Stimulated activated naive CD8-positive, alpha-beta T cell treated with anti-CD3 and anti-CD28 coated beads, Interleukin-15, amount 100 ng/mL, for 72 hours (primary cell): ENCODE data around the gene FCRL3.

ENCODE experiments used
- ATAC-seq: fragments of 150-1000 bp; cut with Tn5 transposase; 2 replicates; pipeline ENCODE4 v1.10.0; 2021; ENCODE audit warnings: mild to moderate bottlenecking, moderate library complexity
- DNase-seq, 2 donors: peaks; one replicate each; pipeline ENCODE4 v3.0.0; 2021 to 2022
- H3K27ac Mint-ChIP-seq, 2 donors: one replicate each; pipeline ENCODE4 v1.8.0; 2022; ENCODE audit warnings: mild to moderate bottlenecking in 2 of 2, mixed read lengths in 2 of 2, moderate library complexity in 2 of 2
- H3K27me3 Mint-ChIP-seq: one replicate; pipeline ENCODE4 v1.8.0; 2022; ENCODE audit warnings: mixed read lengths
- H3K4me1 Mint-ChIP-seq: one replicate; pipeline ENCODE4 v1.8.0; 2022; ENCODE audit warnings: mild to moderate bottlenecking, mixed read lengths
- H3K4me3 Mint-ChIP-seq, 2 donors: one replicate each; pipeline ENCODE4 v1.8.0; 2022; ENCODE audit warnings: mild to moderate bottlenecking in 2 of 2, mixed read lengths in 2 of 2, moderate library complexity in 1 of 2
- H3K9me3 Mint-ChIP-seq, 2 donors: one replicate each; pipeline ENCODE4 v1.8.0; 2022; ENCODE audit warnings: mixed read lengths in 2 of 2

FCRL3 gene

DNA sequence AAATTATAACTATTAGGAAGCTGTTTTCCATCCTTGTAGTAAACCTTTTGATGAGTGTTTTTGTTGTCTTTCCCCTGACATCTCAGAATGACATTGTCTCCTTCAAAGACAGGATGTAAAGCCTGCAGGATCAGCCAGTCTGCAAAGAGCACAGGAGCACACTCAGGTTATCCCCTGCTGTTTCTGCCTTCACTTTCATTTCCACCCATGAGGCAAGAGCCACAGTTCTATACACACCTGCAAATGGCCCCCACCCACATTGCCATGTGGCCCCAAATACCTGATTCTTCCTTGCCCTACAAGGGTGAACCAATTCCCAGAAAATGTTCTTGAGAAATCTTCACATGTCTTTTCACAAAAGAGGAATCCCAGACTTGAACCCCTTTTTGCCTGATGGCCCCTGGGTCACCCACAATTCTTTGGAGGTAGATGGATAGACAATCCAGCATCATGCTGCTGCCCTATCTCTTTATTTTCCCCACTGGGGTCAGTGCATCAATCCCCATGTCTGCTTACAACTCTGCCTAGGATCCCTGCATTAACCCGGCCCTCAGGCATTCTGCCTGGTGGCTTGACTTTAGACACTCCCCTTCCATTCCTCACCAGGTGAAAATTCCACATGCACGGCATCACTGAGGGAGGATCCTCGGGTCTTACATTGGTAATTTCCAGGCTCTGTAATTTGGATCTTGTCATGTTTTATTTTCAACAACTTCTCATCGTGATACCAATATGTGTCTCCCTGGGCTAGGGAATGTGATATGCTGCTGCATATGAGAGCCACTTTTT, 2.6 kb downstream of the FCRL3 start:
- Mint-ChIP-seq H3K27me3 (peaks cover 8% of the 10 kb centered on the region), H3K4me1 (no peaks in the 10 kb centered on the region), H3K27ac (peak overlapping the region in 1 of 2 donors; percentile 38), H3K4me3 (no peak overlapping the region), H3K9me3 (no peaks in the 10 kb centered on the region)
- ATAC-seq: no peak
- DNase-seq: no peak

GRCh38 chr1:157696966-157697628, 3.5 kb downstream of the FCRL3 start:
- Mint-ChIP-seq H3K4me3 (no peak overlapping the region), H3K9me3 (no peaks in the 10 kb centered on the region), H3K27ac (peak overlapping the region in 1 of 2 donors; percentile 16), H3K4me1 (no peaks in the 10 kb centered on the region), H3K27me3 (peaks cover 8% of the 10 kb centered on the region)
- DNase-seq: no peak
- no peak for ATAC-seq

DNA sequence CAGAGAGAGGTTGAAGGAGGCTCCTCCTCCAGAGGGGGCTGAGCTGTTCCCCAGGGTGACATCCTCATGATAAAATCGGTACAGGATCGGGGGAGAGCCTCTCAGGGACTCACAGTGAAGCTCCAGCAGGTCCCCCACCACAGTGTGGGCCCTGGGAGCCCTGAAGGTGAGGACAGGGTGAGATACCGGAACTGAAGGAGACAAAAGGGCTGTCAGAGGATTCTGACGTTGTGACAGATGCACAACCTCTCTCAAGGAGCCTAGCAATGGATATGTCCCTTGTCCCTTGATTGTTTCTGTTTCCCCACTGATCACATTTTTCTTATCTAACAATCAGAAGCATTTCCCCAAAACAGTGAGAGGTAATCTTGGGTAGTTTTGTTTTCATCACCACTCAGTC, 5.2 kb downstream of the FCRL3 start:
- Mint-ChIP-seq H3K9me3 (no peaks in the 10 kb centered on the region), H3K27ac (no peak overlapping the region), H3K4me1 (no peaks in the 10 kb centered on the region), H3K27me3 (peaks cover 8% of the 10 kb centered on the region), H3K4me3 (no peak overlapping the region)
- ATAC-seq (no peak), DNase-seq (no peak)

GRCh38 chr1:157691285-157691920, 9.2 kb downstream of the FCRL3 start:
- ATAC-seq: no peak
- no peaks in the 10 kb centered on the region for H3K4me1 Mint-ChIP-seq
- no peak for DNase-seq
- H3K9me3 Mint-ChIP-seq: no peaks in the 10 kb centered on the region
- H3K4me3 Mint-ChIP-seq: no peak overlapping the region
- H3K27ac Mint-ChIP-seq: no peak overlapping the region
- no peaks in the 10 kb centered on the region for H3K27me3 Mint-ChIP-seq

DNA sequence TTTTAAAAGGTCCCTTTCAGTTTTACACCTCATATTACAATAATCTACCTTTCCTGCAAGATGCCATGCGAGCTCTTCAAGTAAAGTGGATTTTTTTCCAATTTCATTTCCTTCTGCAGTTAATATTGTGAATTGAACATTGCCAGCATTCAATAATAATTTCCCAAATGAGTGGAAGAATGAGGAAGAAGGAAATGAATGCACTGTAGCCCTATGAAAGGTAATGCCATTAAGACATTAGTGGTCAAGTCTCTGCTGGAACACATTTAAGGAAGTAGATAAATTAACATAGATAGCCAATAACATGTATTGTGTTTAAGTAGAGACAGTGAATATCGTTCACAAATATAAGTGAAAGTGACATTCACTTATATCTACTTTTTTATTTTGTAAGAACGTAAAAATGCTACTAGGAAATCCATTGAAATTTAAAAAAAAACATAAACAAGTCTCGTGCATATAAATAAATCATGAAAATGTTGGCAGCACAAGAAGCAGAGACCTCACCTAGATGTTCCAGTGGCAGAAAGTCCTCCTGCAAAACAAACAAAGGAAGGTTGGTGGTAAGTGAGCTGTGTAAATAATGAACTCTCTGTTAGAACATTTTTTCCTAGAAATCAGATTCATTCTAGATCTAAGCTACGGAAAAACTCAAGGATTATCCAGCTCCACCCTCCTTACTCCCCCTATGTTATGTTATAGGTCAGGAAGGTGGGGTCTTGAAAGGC, 17.7 kb downstream of the FCRL3 start:
- H3K4me3 Mint-ChIP-seq: no peak overlapping the region
- no peak overlapping the region for H3K27ac Mint-ChIP-seq
- H3K4me1 Mint-ChIP-seq: no peaks in the 10 kb centered on the region
- DNase-seq: no peak
- H3K9me3 Mint-ChIP-seq: no peaks in the 10 kb centered on the region
- H3K27me3 Mint-ChIP-seq: peaks cover 5% of the 10 kb centered on the region
- no peak for ATAC-seq

GRCh38 chr1:157678721-157679120, 21.8 kb downstream of the FCRL3 start:
- Mint-ChIP-seq H3K27ac (no peak overlapping the region), H3K9me3 (peaks cover 5 to 9% of the 10 kb centered on the region in 2 donors), H3K4me3 (no peak overlapping the region), H3K4me1 (no peaks in the 10 kb centered on the region), H3K27me3 (no peaks in the 10 kb centered on the region)
- no peak for DNase-seq
- no peak for ATAC-seq

DNA sequence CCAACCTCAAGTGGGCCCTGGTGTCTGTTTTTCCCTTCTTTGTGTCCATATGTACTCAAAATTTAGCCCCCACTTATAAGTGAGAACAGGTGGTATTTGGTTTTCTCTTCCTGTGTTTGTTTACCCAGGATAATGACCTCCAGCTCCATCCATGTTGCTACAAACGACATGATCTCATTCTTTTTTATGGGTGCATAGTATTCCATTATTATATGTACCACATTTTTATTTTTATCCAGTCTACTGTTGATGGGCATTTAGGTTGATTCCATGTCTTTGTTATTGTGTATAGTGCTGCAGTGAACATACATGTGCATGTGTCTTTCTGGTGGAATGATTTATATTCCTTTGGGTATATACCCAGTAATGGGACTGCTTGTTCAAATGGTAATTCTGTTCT, 27.6 kb downstream of the FCRL3 start:
- no peaks in the 10 kb centered on the region for H3K4me1 Mint-ChIP-seq
- H3K9me3 Mint-ChIP-seq: peaks cover 18 to 29% of the 10 kb centered on the region in 2 donors
- ATAC-seq (no peak), DNase-seq (no peak)
- H3K27ac Mint-ChIP-seq: peak overlapping the region in 1 of 2 donors; percentile 13
- H3K27me3 Mint-ChIP-seq: no peaks in the 10 kb centered on the region
- H3K4me3 Mint-ChIP-seq: no peak overlapping the region

DNA sequence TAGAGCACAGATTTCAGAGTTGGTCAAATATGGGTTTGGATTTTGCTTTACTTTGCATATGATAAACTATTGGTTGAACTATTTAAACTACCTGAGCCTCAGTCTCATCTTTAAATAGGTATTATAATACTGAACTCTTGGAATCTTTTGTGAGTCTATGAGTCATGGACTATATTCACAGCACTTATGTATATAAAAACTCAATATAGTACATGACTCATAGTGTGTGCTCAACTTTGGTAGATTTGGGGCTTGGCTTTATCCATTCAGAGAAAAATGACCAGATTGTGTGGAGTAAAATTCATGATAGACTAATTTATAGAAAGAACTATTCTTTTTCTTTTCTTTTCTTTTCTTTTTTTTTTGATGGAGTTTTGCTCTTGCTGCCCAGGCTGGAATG, 28.7 kb downstream of the FCRL3 start:
- Mint-ChIP-seq H3K27me3 (no peaks in the 10 kb centered on the region), H3K4me1 (no peaks in the 10 kb centered on the region), H3K9me3 (peaks cover 18 to 29% of the 10 kb centered on the region in 2 donors), H3K4me3 (no peak overlapping the region), H3K27ac (no peak overlapping the region)
- no peak for DNase-seq
- no peak for ATAC-seq

GRCh38 chr1:157659576-157660247, 40.9 kb downstream of the FCRL3 start:
- no peak overlapping the region for H3K4me3 Mint-ChIP-seq
- peaks cover 8% of the 10 kb centered on the region for H3K27me3 Mint-ChIP-seq
- H3K9me3 Mint-ChIP-seq: no peaks in the 10 kb centered on the region
- H3K27ac Mint-ChIP-seq: no peak overlapping the region
- ATAC-seq (no peak), DNase-seq (no peak)
- H3K4me1 Mint-ChIP-seq: no peaks in the 10 kb centered on the region

DNA sequence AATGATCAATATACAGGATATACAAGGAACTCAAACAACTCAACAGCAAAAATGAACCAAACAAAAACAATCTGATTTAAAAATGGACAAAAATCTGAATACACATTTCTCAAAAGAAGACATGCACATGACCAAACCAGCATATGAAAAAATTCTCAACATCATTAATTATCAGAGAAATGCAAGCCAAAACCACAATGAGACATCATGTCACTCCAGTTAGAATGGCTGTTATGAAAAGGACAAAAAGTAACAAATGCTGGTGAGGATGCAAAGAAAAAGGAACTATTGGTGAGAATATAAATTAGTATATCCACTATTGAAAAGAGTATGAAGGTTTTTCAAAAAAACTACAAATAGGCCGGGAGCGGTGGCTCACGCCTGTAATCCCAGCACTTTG, 42.0 kb downstream of the FCRL3 start:
- ATAC-seq: no peak
- H3K27me3 Mint-ChIP-seq: peaks cover 8% of the 10 kb centered on the region
- no peak overlapping the region for H3K27ac Mint-ChIP-seq

DNA sequence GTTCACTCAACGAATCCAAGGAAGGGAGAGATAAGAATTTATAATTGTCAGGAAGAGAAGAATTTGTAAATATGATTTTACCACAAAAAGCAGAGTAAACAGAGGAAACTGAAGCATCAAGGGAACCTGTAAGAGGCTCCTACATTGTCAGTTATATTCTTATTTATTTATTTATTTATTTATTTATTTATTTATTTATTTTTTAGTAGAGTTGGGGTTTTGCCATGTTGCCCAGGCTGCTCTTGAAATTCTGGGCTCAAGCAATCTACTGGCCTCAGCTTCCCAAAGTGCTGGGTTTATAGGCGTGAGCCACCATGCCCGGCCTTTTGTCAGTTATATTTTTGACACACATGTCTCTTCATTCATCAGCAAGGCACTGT, 47.1 kb downstream of the FCRL3 start:
- no peak overlapping the region for H3K4me3 Mint-ChIP-seq

More for the DNA sequence above, 42.0 kb downstream of the FCRL3 start:
- DNase-seq: no peak
- H3K9me3 Mint-ChIP-seq: no peaks in the 10 kb centered on the region
- H3K4me1 Mint-ChIP-seq: no peaks in the 10 kb centered on the region
- no peak overlapping the region for H3K4me3 Mint-ChIP-seq

DNA sequence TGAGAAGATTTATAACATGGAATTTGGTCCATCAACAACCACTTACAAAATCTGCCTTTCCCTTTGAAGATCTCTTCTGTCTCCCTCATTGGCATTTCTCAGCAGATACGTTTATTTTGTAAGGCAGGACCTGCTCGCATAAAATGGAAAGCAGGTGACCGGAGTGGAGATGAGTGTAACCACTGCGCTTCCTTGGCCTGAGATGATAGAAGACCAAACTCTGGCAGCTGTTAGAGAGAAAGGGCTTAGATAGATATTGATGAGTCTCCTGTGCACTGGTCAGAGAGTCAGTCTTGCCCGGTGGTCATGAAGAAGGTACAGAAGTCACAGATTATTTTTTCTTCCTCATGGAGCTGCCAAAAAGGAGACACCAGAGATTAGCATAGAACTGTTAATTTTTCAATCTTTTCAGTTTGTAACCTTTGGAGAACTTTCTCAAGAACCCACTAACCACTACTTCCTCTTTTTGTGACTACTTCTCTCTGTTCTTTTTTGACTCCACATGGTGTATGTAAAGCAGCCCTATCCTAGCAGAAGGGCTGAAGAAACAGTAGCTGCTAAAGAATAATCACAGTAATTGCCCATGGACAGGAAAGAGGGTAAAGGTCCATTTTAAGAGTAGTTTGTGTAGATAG, 47.6 kb downstream of the FCRL3 start:
- Mint-ChIP-seq H3K9me3 (no peaks in the 10 kb centered on the region), H3K4me1 (peaks cover 9% of the 10 kb centered on the region), H3K27me3 (peaks cover 8% of the 10 kb centered on the region), H3K27ac (no peak overlapping the region), H3K4me3 (no peak overlapping the region)
- DNase-seq: no peak
- ATAC-seq: no peak

More for the DNA sequence above, 47.1 kb downstream of the FCRL3 start:
- no peak for DNase-seq
- no peak overlapping the region for H3K27ac Mint-ChIP-seq
- no peak for ATAC-seq
- peaks cover 9% of the 10 kb centered on the region for H3K4me1 Mint-ChIP-seq
- H3K27me3 Mint-ChIP-seq: peaks cover 8% of the 10 kb centered on the region
- H3K9me3 Mint-ChIP-seq: no peaks in the 10 kb centered on the region

DNA sequence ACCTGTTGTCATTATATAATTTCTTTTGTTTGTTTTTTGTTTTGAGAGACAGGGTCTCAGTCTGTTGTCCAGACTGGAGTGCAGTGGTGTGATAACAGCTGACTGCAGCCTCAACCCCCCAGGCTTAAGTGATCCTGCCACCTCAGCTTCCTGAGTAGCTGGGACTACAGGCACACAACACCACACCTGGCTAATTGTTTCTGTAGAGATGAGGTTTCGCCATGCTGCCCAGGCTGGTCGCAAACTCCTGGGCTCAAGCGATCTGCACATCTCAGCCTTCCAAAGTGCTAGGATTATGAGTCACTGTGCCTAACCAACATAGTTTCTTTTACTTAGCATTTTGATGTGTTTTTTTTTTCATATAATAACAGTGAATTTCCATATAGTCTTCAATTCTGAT, 52.3 kb downstream of the FCRL3 start:
- no peaks in the 10 kb centered on the region for H3K9me3 Mint-ChIP-seq
- no peak for DNase-seq
- no peak overlapping the region for H3K27ac Mint-ChIP-seq
- no peak for ATAC-seq
- no peaks in the 10 kb centered on the region for H3K27me3 Mint-ChIP-seq
- H3K4me1 Mint-ChIP-seq: peaks cover 7% of the 10 kb centered on the region
- no peak overlapping the region for H3K4me3 Mint-ChIP-seq

- H3K4me3 Mint-ChIP-seq: no peak overlapping the region
- no peak overlapping the region for H3K27ac Mint-ChIP-seq
- ATAC-seq (no peak), DNase-seq (no peak)
- H3K9me3 Mint-ChIP-seq: no peaks in the 10 kb centered on the region
- no peaks in the 10 kb centered on the region for H3K4me1 Mint-ChIP-seq
- no peaks in the 10 kb centered on the region for H3K27me3 Mint-ChIP-seq
Observed at GRCh38 chr1:157646144-157646543, 54.4 kb downstream of the FCRL3 start.

DNA sequence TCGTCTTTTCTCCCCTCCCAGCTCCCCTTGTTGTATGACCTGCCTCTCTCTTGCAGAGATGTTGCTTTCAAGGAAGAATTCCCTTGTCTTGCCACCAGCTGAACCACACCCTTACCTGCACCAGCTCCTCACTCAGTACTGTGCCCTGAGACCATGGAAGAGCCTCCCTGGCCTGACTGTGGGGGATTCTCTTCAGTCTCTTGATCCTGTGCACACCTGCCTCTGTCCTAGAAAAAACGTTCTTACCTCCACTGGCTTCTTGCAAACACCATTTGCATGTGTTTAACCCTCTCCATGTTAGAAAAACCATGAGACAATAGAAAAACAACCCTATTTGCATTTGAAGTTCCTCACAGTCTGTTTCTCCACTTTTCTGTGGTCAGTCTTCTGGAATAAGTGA, 59.4 kb downstream of the FCRL3 start:
- Mint-ChIP-seq H3K27me3 (no peaks in the 10 kb centered on the region), H3K4me1 (no peaks in the 10 kb centered on the region), H3K4me3 (no peak overlapping the region), H3K9me3 (no peaks in the 10 kb centered on the region), H3K27ac (no peak overlapping the region)
- ATAC-seq (no peak), DNase-seq (no peak)
